Heart right ventricle (tissue), 16 donors: Measurements from ENCODE around the gene JMJD8. TPM values are rescaled to one million over a fixed set of nuclear protein-coding genes. Genes with fewer than 3 reads are reported as not detected.

Source experiments
- ATAC-seq, 8 donors: fragments of 200-7000 bp; cut with Tn5 transposase; one replicate each; pipeline ENCODE4 v1.9.1; 2020; ENCODE audit warnings: mild to moderate bottlenecking in 8 of 8, moderate library complexity in 8 of 8, moderate number of reproducible peaks in 1 of 8
- DNase-seq, 2 donors: peaks; one replicate each; pipeline ENCODE4 v3.0.0-alpha.2; 2020
- H3K27ac ChIP-seq, 10 donors: fragments of 200-600 bp; sonication (generic) in 2 of 10; one replicate each; pipeline versions ENCODE4 v1.5.0 to v1.8.0; 2020 to 2022; ENCODE audit warnings: mild to moderate bottlenecking in 3 of 10
- H3K27me3 ChIP-seq, 7 donors: fragments of 200-600 bp; one replicate each; pipeline ENCODE4 v1.8.0; 2021 to 2022; ENCODE audit warnings: mild to moderate bottlenecking in 2 of 7
- H3K36me3 ChIP-seq, 9 donors: fragments of 200-600 bp; sonication (generic) in 1 of 9; one replicate each; pipeline versions ENCODE4 v1.5.0 to v1.8.0; 2020 to 2022; ENCODE audit warnings: mild to moderate bottlenecking in 2 of 9
- H3K4me1 ChIP-seq, 9 donors: fragments of 200-600 bp; sonication (generic) in 1 of 9; one replicate each; pipeline versions ENCODE4 v1.5.0 to v1.8.0; 2020 to 2022; ENCODE audit warnings: mild to moderate bottlenecking in 4 of 9
- H3K4me3 ChIP-seq, 10 donors: fragments of 200-600 bp; sonication (generic) in 2 of 10; one replicate each; pipeline versions ENCODE4 v1.5.0 to v1.8.0; 2020 to 2022; ENCODE audit warnings: mild to moderate bottlenecking in 7 of 10, moderate library complexity in 2 of 10
- H3K9me3 ChIP-seq, 11 donors: fragments of 200-600 bp in 10 of 11; sonication (generic) in 2 of 11; one replicate each; pipeline versions ENCODE4 v1.5.0 to v1.8.0; 2013 to 2022; ENCODE audit warnings: mild to moderate bottlenecking in 2 of 11, control low read depth in 1 of 11, moderate library complexity in 1 of 11
- WGBS, 2 donors: extraction: QIAGEN DNeasy Blood & Tissue Kit; methylation state at CpG; one replicate each; pipeline ENCODE4 v1.1.7; 2013; ENCODE audit warnings: inconsistent platforms in 1 of 2; 5-methylcytosine and 5-hydroxymethylcytosine counted together
- intact Hi-C, 10 donors: fragments of 100-400 bp; cut with DNase I; formaldehyde crosslinking; loops; one replicate each; pipeline versions ENCODE4 v1.11.1 to v1.14.2; 2022
- polyA plus RNA-seq, 2 donors: library from polyadenylated mRNA; stranded (reverse); fragments of 200-250 nt; gene quantifications; one replicate each; pipeline ENCODE4 v1.2.3, GENCODE V29; 2013
- total RNA-seq, 10 donors: library from RNA; stranded (reverse); fragmentation: NEBNext Ultra II Directional in 3 of 10; extraction: Animal tissue kit (Norgen Biotek cat#: 25700) in 3 of 10; gene quantifications; one replicate each; pipeline versions ENCODE4 v1.2.1 to v1.2.4, GENCODE V29; 2021 to 2023
- TF ChIP-seq, protein P1 (sequence below), 9 donors: fragments of 200-600 bp; sonication (generic) in 2 of 9; IDR thresholded peaks; one replicate each; pipeline versions ENCODE4 v1.5.0 to v1.8.0; 2021 to 2022; ENCODE audit warnings: antibody characterized with exemption in 9 of 9, mild to moderate bottlenecking in 5 of 9, moderate library complexity in 1 of 9
- donor health status: Arrhythmogenic right ventricular cardiomyopathy.
- donor health status: ischemic (EF 13 %, LVEDD 7.1; RV severe dilation, severe dysfunction).
- donor health status: healthy with polysubstance abuse.
- donor health status: DM: no; HTN: yes; CAD: no.
- donor health status: DM: no; HTN: no; CAD: no.
- donor health status: ischemic (EF 25% LVEDD 6.9; RV normal size, moderate dysfunction).
- donor health status: ischemic (EF 25% LVEDD 5.7; RV mildly dilated, moderate dysfunction).
- donor health status: healthy.
- donor health status: DM: yes; HTN: yes; CAD: no.
- donor health status: Ischemic cardiomyopathy.
- donor health status: ischemic (EF 35%, LVEDD 5.7; RV mildly dilated, moderate dysfunction).
- donor health status: nonischemic (EF 11% LVEDD 7.7; RV severe dilation, severe dysfunction).
- donor health status: DM: yes; HTN: yes; CAD: no.
- donor health status: PGD.
- donor health status: ischemic (EF 29% LVEDD 5.4; RV normal size, mild dysfunction).
- donor health status: nonischemic (EF 23%, LVEDD 6.1; RV moderate dilation, normal function).

The JMJD8 gene
- total and polyA plus RNA-seq, 12 donors, result 34.7 to 60.6 (median 44.0) TPM

- peak in 6 of 8 donors; percentile 25 to 52 (median 34) for ATAC-seq
- no peaks in the 10 kb centered on the region for H3K36me3 ChIP-seq
- intact Hi-C loops, result loop anchor here in 9 of 10 donors (2.0 to 10.0 kb wide), 7 partner anchors 72 to 387 kb away; partner anchors contain the start of genes CHTF18 (in 3 of the 9), RPUSD1 (in 3 of the 9) and C1QTNF8 (in 1 of the 9)
- peak in 1 of 2 donors; percentile 65 for DNase-seq
- TF ChIP-seq, protein P1, sequence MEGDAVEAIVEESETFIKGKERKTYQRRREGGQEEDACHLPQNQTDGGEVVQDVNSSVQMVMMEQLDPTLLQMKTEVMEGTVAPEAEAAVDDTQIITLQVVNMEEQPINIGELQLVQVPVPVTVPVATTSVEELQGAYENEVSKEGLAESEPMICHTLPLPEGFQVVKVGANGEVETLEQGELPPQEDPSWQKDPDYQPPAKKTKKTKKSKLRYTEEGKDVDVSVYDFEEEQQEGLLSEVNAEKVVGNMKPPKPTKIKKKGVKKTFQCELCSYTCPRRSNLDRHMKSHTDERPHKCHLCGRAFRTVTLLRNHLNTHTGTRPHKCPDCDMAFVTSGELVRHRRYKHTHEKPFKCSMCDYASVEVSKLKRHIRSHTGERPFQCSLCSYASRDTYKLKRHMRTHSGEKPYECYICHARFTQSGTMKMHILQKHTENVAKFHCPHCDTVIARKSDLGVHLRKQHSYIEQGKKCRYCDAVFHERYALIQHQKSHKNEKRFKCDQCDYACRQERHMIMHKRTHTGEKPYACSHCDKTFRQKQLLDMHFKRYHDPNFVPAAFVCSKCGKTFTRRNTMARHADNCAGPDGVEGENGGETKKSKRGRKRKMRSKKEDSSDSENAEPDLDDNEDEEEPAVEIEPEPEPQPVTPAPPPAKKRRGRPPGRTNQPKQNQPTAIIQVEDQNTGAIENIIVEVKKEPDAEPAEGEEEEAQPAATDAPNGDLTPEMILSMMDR (IDR thresholded peaks at IDR 0.05), result no peak
- no peaks in the 10 kb centered on the region for H3K9me3 ChIP-seq
- H3K4me1 ChIP-seq, result peaks cover 9 to 29% (median 16%) of the 10 kb centered on the region in 9 donors
- H3K27me3 ChIP-seq, result peaks cover 15 to 74% (median 60%) of the 10 kb centered on the region in 7 donors
- 15 to 21% methylated on average over 30 of the region's 30 CpGs for WGBS, 2 donors
- no peak overlapping the region for H3K4me3 ChIP-seq
- no peak overlapping the region for H3K27ac ChIP-seq
These were observed 25.7 kb upstream of the JMJD8 start for GRCh38 chr16:709566-710499.

DNA sequence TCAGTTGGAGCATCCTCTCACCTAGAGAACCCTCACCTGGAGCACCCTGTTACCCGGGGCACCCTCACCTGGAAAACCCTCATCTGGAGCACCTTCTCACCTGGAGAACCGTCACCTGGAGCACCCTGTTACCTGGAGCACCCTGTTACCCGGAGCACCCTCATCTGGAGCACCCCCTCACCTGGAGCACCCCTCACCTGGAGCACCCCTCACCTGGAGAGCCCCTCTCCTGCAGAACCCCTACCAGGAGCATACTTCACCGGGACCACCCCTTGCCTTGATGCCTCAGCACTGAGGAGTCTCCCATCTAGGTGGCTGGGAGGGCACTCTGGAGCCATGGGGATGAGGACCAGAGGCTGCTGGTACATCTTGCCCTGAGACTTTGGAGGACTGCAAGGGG, 24.8 kb upstream of the JMJD8 start:
- ATAC-seq, result no peak
- H3K9me3 ChIP-seq, result no peaks in the 10 kb centered on the region
- no peak for DNase-seq
- H3K4me1 ChIP-seq, result peaks cover 4 to 22% (median 8%) of the 10 kb centered on the region in 9 donors
- H3K27me3 ChIP-seq, result peaks cover 19 to 78% (median 69%) of the 10 kb centered on the region in 7 donors
- 62 to 70% methylated on average over 4 of the region's 4 CpGs for WGBS, 2 donors
- intact Hi-C loops, result no loop called here
- H3K4me3 ChIP-seq, result no peak overlapping the region
- H3K27ac ChIP-seq, result no peak overlapping the region
- TF ChIP-seq, protein P1 (IDR thresholded peaks at IDR 0.05), result no peak
- no peaks in the 10 kb centered on the region for H3K36me3 ChIP-seq

DNA sequence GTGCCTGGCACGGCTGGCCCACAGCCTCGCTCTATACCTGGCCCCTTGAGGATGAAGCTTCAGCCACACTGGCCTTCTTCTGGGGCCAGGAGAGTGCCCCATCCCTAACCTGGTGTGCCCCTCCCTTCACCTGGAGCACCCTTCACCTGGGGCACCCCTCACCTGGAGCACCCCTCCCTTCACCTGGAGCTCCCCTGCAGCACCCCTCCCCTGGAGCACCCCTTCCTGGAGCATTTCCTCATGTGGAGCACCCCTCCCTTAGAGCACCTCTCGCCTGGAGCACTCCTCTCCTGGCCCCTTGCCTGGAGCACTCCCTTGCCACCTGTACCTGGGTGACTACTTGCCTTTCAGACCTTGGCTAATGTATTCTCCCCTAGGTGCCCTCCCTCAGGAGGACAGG, 23.9 kb upstream of the JMJD8 start:
- ATAC-seq, result no peak
- TF ChIP-seq, protein P1 (IDR thresholded peaks at IDR 0.05), result no peak
- intact Hi-C loops, result no loop called here
- Histone ChIP-seq H3K9me3 (no peaks in the 10 kb centered on the region), H3K27ac (no peak overlapping the region), H3K36me3 (no peaks in the 10 kb centered on the region), H3K4me3 (no peak overlapping the region), H3K4me1 (peaks cover 4 to 22% (median 8%) of the 10 kb centered on the region in 9 donors), H3K27me3 (peaks cover 28 to 87% (median 78%) of the 10 kb centered on the region in 7 donors)
- DNase-seq, result no peak
- WGBS, 2 donors, result 56 to 59% methylated on average over 3 of the region's 3 CpGs

DNA sequence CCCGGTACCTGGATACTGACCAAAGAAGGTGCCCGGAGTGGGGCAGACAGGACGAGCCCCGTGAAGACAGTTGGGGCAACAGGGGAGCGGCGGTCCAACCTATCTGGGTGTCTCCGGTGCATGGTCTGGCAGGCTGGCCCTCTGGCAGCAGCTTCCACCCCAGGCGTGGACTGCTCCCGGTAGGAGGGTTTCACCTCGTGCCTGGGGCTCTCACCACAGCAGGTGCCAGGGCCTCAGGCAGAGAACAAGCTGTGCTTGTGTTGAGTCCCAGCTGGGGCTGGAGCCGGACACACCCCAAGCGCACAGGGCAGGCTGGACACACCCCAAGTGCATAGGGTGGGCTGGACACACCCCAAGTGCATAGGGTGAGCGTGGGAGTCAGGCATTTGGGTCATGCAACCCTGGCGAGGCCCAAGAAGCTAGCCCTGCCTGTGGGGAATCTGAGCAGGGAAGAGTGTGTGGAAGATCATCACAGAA, 23.0 kb upstream of the JMJD8 start:
- no peak overlapping the region for H3K4me3 ChIP-seq
- ATAC-seq, result no peak

More for the DNA sequence above, 23.0 kb upstream of the JMJD8 start:
- Histone ChIP-seq H3K27ac (no peak overlapping the region), H3K9me3 (no peaks in the 10 kb centered on the region), H3K36me3 (no peaks in the 10 kb centered on the region), H3K27me3 (peaks cover 37 to 95% (median 87%) of the 10 kb centered on the region in 7 donors), H3K4me1 (peaks cover 4 to 22% (median 8%) of the 10 kb centered on the region in 9 donors)
- TF ChIP-seq, protein P1 (IDR thresholded peaks at IDR 0.05), result no peak
- intact Hi-C loops, result no loop called here
- WGBS, 2 donors, result 35 to 41% methylated on average over 14 of the region's 14 CpGs
- no peak for DNase-seq
